GM19025 (cell line): ENCODE results near the gene HK1.

Experiments
- ATAC-seq: cut with Tn5 transposase; IDR thresholded peaks from one replicate; pipeline ENCODE4 v1.9.1; 2021; ENCODE audit warnings: mild to moderate bottlenecking, low read depth, moderate library complexity; ENCODE audit not compliant: unreplicated experiment

Gene HK1

DNA sequence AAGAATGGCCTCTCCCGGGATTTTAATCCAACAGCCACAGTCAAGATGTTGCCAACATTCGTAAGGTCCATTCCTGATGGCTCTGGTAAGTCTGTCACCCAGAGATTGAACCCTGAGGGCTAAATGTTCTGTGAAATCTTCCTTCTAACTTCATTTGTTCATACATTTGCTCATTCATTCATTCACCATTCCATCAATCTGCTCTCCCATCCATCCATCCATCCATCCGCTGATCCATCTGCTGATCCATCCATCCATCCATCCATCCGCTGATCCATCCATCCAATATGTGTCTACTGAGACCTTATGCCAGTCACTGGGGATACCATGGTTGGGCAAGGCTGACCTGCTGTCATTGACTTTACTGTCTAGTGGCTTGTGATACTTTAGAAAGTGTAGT lies 65.6 kb downstream of the HK1 start:
- no peak for ATAC-seq

DNA sequence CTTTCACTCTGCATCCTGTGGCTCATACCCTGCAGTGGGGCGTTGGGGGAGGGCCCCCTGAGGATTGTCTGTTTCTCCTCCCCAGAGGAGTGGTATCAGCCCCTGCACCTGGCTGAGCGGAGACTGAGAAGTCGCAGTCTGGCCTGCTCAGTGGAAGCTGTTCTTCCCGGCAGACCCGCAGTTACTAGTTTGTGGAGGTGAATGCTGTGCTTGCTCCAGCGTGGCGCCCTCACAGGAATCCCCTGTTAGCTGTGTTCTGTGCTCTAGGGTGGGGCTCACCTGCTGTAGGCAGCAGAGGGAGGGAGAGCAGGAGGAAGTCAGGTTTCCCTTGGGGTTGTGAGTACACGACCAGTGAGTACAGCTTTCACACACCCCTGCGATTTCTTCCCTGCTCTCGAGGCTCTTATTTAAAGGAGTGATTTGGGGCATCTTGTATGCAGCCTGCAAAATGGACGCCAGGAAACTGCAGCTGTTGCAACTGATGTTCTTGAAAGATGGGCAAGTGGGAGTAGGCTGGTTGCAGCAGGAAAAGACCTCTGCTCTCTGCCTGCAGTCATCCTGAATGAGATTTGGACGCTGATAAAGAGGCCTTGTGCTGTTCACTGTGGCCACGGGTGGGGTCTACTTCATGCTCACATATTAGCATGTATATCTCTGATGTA lies 66.4 kb downstream of the HK1 start:
- ATAC-seq, result no peak

DNA sequence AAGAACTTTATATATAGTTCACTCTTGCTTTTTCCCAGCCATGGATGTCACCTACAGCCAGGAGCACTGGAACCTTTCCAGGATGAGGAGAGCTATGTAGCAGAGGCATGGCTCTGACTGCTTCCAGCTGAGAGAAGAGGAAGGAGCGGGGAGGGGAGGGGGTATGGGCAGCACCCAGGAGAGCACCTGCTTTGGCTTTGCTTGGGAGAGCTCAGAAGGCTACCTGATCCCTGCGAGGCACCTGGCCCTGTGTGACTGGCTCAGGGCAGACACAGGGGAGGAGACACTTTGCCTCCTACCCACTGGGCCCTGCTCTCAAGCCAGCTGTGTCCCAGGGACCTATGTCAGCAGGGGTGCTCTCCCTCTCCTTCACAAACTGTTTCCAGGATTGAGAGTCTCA lies 67.1 kb downstream of the HK1 start:
- no peak for ATAC-seq

DNA sequence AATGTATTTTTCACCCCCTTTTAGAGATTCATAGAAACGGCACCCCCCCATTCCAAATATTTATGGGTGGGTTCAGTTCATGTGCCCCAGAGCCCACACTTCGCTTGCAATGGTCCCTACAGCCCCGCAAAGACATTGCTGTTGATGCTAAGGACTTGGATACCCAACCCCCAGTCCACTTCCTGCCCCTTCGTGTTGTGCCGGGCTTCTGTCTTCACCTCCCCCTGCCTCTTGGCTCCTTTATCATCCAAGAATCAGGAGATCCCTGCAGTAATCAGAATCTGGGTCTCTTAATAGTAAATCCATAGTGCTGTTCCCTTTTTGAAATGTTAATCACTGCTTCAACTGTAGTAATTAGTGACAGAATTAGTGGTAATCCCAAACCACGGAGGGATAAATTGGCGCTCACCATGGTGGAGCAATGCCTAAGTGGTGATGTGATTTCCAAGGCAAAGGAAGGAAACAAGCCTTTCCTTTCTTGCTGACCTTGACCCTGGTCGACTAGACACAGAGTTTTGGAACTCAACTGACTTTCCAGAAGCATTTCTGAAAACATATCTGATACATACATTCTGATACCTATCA lies 67.7 kb downstream of the HK1 start:
- no peak for ATAC-seq

DNA sequence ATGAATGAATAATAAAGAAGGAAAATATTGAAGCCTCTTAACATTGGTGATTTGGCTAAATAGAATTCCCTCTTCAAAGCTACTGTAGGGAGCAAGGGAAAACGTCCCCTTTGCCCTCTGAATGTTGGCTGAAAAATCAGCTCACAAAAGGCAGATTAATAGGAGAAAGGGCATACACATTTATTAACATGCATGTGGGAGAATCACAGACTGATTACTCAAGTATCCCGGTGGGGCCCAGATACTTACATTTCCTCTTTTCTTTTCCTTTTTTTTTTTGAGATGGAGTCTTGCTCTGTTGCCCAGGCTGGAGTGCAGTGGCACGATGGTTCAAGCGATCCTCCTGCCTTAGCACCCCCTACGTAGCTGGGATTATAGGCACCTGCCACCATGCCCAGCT lies 68.5 kb downstream of the HK1 start:
- no peak for ATAC-seq

DNA sequence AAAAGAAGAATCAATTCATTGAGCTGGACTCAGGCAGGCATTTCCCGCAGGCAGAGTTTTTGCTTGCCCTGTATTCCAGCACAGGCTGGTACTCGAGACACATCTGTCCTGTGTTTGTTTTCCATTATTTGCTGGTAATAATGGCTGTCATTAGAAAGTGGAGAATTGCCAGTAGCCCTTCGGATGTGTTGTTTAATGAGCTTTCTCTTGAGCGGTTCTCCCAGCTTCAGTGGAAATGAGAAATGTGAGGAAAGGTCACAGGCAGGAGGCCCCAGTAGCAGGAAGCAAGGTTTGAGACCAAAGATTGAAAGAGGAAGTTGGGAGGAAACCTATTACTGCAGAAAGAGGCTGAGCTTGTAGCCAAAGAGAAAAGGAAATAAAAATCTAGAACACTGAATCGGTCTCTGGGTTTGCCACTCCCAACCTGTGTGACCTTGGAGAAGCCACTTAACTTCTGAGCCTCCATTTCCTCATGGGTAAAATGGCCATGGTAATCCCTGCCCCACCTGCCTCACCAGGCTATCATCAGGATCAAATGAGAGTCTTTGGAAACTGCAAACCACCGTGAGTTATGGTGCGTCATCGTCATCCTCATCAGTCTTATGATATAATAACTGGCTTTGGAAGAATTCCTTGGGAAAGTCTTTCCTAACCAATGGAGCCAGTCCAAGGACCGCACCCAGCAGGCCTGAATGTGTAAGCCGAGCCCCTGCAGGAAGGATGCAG lies 70.7 kb downstream of the HK1 start:
- ATAC-seq, result no peak

DNA sequence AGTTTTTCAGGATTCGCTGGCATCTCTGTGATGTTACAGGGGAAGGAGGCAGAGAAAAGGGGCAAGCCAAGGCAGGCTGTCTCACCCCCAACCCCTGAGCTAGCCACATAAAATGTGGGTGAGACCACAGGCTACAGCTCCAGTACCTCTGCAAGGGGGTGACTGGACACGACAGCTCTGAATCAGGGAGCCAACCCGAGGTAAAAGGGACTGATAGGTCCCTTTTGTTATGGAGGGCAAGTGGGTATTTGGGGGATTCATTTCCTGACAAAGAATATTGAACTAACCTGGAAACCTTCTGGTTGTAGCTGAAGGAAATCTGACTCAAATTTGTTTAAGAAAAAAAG lies 71.2 kb downstream of the HK1 start:
- ATAC-seq, result no peak

DNA sequence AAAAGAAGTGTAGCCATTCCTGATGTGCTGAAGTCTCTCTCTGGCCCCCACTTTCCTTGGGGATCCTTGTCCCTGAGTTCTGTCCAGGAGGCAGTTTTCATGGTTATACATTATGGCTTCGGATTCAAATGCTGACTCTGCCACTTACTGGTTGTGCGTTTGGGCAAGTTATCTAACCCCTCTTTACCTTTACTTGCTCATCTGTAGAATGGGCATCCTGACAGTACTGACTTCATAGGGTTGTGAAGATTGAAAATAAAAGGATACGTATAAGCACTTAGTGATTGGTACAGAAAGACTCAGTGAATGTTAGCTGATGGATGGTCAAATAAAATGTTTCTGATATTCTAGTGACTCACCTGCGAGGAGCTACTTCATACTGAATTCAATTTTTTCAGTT lies 73.3 kb downstream of the HK1 start:
- ATAC-seq, result no peak

DNA sequence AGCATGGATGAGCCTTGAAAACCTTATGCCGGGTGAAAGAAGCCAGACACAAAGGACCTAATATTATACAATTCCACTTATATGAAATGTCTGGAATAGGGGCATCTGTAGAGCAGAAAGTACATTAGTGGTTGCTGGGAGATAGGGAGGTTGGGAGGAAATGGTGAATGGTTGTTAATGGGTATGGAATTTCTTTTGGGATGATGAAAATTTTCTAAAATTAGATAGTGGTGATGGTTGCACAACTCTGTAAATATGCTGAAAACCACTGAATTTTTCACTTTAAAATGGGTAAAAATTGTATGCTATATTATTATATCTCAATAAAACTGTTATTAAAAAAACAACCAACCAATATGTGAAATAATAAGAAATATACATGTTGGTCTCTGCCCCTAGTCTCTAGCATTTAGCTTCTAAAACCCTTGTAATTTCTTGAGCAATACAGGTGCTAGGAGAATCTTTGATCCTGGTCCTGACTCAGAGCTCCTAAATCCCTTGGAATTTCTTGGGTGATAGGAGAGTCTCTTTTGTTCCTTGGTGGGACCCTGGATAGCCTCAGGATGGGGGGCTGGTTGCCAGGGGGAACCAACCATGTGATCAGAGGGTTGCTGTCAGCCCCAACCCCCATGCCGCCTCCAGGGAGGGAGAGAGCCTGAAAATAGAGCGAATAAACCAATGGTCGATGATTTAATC lies 74.4 kb downstream of the HK1 start:
- ATAC-seq, result no peak

DNA sequence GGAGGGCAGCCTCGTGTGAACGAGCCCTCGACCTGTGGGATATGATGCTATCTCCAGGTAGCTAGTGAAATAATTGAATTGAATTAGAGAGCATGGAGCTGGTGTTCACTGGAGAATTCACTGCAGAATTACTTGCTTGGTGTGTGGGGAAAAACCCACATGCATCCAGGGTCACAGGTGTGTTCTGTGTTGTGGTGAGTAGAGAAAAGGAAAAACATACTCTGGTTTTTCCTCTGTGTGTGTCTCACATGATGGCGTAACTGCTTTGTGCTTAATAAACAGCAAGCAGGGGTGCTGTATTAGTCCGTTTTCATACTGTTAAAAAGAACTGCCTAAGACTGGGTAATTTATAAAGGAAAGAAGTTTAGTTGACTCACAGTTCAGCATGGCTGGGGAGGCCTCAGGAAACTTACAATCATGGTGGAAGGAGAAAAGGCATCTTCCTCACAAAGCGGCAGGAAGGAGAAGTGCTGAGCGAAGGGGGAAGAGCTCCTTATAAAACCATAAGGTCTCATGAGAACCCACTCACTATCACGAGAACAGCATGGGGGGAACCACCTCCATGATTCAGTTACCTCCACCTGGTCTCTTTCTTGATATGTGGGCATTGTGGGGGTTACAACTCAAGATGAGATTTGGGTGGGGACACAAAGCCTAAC lies 75.8 kb downstream of the HK1 start:
- no peak for ATAC-seq

DNA sequence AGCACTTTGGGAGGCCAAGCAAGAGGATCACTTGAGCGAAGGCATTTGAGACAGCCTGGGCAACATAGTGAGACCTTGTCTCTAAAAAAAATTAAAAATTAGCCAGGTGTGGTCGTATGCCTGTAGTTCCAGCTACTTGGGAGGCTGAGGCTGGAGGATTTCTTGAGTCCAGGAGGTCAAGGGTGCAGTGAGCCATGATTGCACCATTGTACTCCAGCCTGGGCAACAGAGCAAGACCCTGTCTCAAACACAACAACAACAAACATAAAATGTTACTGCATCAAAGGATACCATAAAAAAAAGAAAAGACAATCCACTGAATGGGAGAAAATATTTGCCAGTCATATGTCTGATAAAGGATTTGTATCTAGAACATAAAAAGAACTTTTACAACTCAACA lies 77.9 kb downstream of the HK1 start:
- no peak for ATAC-seq

DNA sequence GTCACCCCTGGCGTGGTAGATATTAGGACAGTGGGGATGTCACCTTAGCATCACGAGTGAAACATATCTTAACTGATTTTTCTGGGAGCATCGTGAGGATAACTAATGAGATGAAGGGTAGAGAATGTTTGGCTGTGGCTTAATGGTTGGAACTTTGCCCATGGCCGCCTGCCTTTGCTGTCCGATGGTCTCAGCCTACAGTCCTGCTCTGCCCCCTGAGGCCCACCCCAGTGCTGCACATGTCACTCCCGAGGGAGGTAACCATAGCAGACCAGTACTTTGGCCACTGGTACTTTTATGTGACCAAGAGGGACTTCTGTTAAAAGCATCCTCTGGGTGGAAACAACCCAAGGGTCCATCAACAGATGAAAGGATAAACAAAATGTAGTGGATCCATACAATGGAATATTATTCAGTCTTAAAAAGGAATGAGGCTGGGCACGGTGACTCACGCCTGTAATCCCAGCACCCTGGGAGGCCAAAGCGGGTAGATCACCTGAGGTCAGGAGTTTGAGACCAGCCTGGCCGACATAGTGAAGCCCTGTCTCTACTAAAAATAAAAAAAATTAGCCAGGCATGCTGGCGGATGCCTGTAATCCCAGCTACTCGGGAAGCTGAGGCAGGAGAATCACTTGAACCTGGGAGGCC lies 80.0 kb downstream of the HK1 start:
- no peak for ATAC-seq

DNA sequence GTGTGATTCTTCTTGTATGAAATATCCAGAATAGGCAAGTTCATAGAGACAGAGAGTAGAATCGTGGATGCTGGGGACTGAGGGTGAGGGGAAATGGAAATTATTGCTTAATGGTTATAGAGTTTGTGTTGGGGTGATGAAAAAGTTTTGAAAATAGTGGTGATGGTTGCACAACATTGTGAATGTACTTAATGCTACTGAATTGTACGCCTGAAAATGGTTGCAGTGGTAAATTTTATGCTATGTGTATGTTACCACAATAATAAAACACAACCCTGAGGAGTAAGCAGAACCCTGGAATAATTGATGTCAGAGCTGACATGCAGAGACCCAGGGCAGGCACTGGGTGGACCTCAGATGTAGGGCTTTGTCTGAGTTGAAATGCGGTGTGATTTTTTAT lies 80.9 kb downstream of the HK1 start:
- no peak for ATAC-seq

DNA sequence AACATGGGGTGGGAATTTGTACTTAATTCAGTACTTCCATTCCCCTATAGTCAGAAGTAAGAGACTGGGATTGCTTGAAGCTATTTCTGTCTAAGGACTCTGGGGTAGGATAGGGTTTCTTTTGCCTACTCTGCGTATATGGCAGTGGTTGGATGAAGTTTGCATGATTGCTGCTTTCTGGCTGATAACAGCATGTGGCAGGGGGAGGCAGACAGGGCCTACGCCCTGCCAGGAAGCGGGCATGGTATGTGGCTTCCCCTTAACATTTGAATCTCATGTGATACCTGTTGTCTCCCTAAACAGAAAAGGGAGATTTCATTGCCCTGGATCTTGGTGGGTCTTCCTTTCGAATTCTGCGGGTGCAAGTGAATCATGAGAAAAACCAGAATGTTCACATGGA lies 81.3 kb downstream of the HK1 start:
- no peak for ATAC-seq

DNA sequence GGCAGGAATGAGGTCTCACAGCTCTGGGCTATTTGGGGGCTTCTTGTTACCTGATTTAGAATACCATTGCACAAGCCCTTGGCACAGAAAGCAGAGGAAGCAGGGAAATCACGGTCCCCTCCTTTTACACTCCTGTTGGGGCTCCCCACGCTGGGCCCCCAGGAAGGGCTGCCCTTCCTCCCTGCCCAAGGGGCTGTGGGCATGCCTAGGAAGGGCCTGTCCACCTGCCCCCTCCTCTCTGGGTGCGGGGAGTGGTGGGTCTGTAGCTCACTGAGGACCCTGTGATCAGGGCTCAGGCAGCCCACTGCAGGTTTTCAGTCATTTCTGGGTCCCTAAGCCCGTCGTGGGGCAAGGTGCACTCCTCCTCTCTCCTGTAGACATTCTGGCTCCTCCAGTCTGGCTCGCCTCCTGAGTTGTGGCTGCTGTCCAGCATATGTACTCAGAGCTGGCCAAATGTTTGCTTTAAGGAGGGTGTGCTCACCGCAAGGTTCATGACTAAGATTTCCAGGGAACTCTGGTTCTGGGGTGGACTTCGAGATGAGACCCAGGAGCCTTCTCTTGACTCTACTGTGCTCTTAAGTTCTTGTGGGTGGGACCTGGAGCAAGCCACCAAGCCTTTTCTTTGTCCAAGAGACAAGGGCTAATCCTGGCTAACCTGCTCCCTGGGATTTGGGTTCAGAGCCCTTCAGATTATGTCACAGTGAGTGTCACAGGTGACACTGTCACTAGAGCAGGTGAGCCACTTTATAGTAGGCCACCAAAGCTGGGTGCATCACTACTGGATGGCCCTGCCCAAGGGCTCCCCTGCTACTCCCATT lies 82.4 kb downstream of the HK1 start:
- no peak for ATAC-seq

DNA sequence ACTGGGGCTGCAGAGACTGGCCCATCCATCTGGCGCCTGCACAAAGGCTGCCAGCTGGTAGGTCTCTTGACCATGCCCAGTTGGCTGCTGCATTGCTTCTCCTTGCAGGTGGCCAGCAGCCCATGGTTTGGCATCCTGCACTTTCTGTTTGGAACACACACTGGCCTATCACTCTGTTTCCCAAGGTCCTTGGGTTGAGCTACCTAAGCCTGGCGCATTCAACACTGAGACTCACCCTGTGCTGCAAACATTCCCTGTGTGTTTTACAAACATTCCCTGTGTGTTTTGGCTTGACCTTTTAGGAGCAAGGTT lies 83.0 kb downstream of the HK1 start:
- no peak for ATAC-seq

DNA sequence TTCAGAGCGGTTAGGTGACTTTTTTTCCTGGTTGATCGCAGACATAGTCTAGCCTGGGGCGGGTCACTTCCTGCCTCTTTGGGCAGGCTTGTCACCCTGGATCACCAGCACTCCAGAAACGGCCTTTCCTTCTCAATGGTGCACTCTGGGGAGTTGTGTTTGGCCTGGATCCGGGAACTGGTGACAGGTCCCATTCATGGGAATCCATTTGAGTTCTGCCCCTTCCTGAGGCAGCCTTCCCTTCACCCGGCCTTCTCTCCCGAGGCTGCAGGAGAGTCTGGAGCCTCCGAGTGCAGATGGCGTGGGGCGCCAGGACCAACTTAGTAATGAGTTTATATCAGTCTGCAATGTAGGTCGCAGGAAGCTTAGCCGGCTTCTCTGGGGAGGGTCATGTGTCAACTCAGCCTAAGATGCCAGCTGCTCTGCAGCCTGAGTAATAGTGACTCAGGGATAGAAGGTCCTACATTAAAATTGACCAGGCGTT lies 84.2 kb downstream of the HK1 start:
- no peak for ATAC-seq

DNA sequence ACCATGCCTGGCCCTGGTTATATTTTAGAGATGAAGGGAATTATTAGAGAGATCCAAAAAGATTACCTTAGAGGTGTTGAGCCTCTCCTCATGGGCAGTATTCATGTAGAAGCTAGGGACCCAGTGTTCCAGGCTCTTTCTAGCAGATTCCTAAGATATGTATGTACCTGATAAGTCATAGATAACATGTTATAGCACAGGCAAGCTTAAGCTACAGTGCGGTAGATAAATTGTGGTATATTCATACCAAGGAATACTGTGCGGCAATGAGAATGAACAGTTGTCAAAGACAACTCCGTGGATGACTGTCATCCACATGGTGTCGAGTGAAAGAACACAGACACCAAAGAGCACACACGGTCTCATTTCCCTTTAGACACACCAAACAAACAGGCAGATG lies 85.4 kb downstream of the HK1 start:
- ATAC-seq, result no peak

DNA sequence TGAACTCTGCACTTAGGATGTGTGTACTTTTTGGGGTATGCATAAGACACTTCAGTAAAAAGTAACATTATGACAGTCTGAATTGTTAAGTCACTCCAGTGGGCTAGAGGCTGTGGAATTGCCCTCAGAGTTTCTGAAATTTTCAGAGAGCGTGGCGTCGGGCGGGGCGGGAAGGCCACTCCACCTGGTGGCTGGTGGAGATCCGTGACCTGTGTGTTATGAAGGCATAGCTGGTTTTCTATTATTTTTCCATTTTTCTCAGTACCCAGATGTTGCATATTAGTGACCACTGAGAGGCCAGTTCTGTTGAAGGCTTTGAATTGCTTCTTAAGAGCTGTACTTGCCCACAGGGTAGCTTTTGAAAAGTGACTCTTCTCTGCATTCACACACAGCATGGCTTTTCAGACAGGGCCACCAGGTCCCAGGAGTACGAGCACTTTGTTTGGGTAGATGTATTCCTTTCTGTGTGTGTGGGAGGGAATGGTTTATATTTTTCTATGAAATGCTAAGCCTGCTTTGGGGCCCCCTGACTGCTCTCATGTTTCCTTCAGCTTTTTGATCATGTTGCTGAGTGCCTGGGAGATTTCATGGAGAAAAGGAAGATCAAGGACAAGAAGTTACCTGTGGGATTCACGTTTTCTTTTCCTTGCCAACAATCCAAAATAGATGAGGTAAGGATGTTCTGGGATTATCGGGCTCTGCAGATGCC lies 86.1 kb downstream of the HK1 start:
- no peak for ATAC-seq
